Left lung (tissue), 10 donors: ENCODE data around the gene IGFBP6. TPM values are rescaled to one million over a fixed set of nuclear protein-coding genes. Genes with fewer than 3 reads are reported as not detected.

Source experiments
- ATAC-seq: fragments of 200-7000 bp; cut with Tn5 transposase; one replicate; pipeline ENCODE4 v1.9.1; 2020; ENCODE audit warnings: moderate library complexity
- DNase-seq, 4 donors: peaks; one replicate each; pipeline ENCODE4 v3.0.0-alpha.2; 2013 to 2020
- H3K27ac ChIP-seq, 2 donors: fragments of 200-600 bp; sonication (generic) in 1 of 2; one replicate each; pipeline versions ENCODE4 v1.5.0 to v1.8.0; 2020 to 2021
- H3K27me3 ChIP-seq, 2 donors: fragments of 200-600 bp; sonication (generic) in 1 of 2; one replicate each; pipeline versions ENCODE4 v1.5.0 to v1.8.0; 2020 to 2021
- H3K36me3 ChIP-seq, 2 donors: fragments of 200-600 bp; sonication (generic) in 1 of 2; one replicate each; pipeline versions ENCODE4 v1.5.0 to v1.8.0; 2020 to 2021
- H3K4me1 ChIP-seq, 2 donors: fragments of 200-600 bp; one replicate each; pipeline ENCODE4 v1.8.0; 2021
- H3K4me3 ChIP-seq, 2 donors: fragments of 200-600 bp; sonication (generic) in 1 of 2; one replicate each; pipeline versions ENCODE4 v1.5.0 to v1.8.0; 2020 to 2021; ENCODE audit warnings: mild to moderate bottlenecking in 1 of 2
- H3K9me3 ChIP-seq, 2 donors: fragments of 200-600 bp; sonication (generic) in 1 of 2; one replicate each; pipeline versions ENCODE4 v1.5.0 to v1.8.0; 2020 to 2021
- CTCF ChIP-seq, 2 donors: fragments of 200-600 bp; sonication (generic) in 1 of 2; IDR thresholded peaks; one replicate each; pipeline versions ENCODE4 v1.5.0 to v1.8.0; 2021; ENCODE audit warnings: antibody characterized with exemption in 2 of 2
- intact Hi-C, 2 donors: fragments of 100-400 bp; cut with DNase I; formaldehyde crosslinking; loops; one replicate each; pipeline versions ENCODE4 v1.11.2 to v1.14.2; 2022
- polyA plus RNA-seq, 6 donors: library from polyadenylated mRNA; unstranded; fragments of 120-200 nt; gene quantifications; one replicate each; pipeline ENCODE4 v1.2.1, GENCODE V29; 2013; ENCODE audit not compliant: insufficient read length in 6 of 6
- total RNA-seq, 2 donors: library from RNA; stranded (reverse); fragmentation: NEBNext Ultra II Directional; extraction: Animal tissue kit (Norgen Biotek cat#: 25700); gene quantifications; one replicate each; pipeline ENCODE4 v1.2.1, GENCODE V29; 2021
- donor health status: DM: no; HTN: yes; CAD: no.
- donor health status: DM: no; HTN: no; CAD: no.

Gene IGFBP6
- total and polyA plus RNA-seq, 8 donors, result 15.4 to 29.1 (median 22.7) TPM

DNA sequence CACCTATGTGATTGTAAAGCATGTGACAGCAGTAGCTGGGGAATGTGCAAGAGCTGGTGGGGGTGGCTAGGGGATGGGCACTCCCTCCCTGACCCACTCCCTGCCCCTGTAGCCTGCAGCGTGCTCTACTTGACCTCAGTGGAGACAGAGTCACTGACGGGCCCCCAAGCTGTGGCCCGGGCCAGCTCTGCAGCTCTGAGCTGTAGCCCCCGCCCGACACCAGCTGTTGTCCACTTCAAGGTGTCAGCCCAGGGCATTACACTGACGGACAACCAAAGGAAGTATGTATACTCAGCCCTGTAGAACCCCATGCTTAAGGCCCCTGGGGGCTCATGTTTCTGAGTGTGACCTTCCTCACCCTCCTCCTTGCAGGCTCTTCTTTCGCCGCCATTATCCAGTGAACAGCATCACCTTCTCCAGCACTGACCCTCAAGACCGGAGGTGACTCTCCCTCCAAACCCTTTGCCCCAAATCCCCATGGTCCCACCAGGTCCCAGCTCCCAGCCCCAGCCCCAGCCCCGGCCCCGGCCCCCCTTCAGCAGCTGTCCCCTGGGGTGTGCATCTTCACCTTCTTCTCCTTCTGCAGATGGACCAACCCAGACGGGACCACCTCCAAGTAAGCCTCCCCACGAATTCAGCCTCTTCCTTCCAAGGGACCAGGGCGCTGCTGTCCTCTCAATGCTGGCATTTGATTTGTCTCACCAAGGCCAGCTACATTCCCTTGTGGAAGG is 34.3 kb upstream of the IGFBP6 start:
- H3K4me1 ChIP-seq, result peaks cover 8 to 36% of the 10 kb centered on the region in 2 donors
- ATAC-seq, result no peak
- H3K27ac ChIP-seq, result no peak overlapping the region
- peak in 1 of 4 donors; percentile 53 for DNase-seq
- no peak for TF ChIP-seq CTCF (IDR thresholded peaks at IDR 0.05)
- peaks cover 5 to 85% of the 10 kb centered on the region in 2 donors for H3K36me3 ChIP-seq
- intact Hi-C loops, result no loop called here
- no peaks in the 10 kb centered on the region for H3K27me3 ChIP-seq
- no peaks in the 10 kb centered on the region for H3K9me3 ChIP-seq
- H3K4me3 ChIP-seq, result no peak overlapping the region

DNA sequence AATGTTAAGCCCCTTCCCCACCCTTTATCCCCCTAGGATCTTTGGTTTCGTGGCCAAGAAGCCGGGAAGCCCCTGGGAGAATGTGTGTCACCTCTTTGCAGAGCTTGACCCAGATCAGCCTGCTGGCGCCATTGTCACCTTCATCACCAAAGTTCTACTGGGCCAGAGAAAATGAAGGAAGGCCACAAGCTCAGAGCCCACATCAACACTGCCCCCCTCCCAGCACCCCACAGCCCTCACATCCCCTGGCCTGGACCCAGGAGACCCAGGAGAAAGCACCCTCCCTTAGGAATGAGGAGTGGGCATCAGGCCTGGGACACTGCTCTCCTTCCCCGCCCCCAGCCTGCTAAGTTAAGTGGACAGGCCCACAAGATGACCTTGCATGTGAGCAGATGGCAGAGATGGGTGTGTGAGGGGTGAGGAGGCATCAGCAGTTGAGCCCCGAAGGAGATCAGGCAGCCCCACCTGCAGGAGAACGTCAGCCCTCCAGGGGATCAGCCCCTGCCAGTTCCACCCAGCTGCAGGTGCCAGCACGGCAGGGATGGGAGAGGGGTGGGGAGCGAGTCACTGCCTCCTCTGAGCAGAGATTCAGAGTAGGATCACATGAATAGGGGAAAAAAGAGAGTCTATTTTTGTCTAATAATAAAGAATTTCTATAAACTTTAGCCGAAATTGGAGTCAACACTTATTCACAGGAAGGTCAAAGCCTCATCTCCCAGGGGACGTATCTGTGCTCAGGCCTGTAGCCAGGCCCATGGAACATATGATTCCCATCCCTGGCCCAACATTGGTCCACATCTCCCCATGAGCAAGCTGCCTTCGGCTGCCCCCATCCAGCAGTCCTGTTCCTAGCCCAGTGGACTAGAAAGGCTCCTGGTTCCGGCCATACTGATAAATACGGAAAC is 33.5 kb upstream of the IGFBP6 start:
- peak overlapping the region; percentile 13 to 26 for H3K27ac ChIP-seq
- peaks cover 8 to 36% of the 10 kb centered on the region in 2 donors for H3K4me1 ChIP-seq
- no peak for ATAC-seq
- H3K36me3 ChIP-seq, result peaks cover 5 to 85% of the 10 kb centered on the region in 2 donors
- H3K9me3 ChIP-seq, result no peaks in the 10 kb centered on the region
- no peak for TF ChIP-seq CTCF (IDR thresholded peaks at IDR 0.05)
- intact Hi-C loops, result loop anchor here in 1 of 2 donors (2.0 kb wide), 1 partner anchor 35 kb away; no protein-coding TSS in a partner anchor
- no peaks in the 10 kb centered on the region for H3K27me3 ChIP-seq
- H3K4me3 ChIP-seq, result no peak overlapping the region
- DNase-seq, result peak in 1 of 4 donors; percentile 33

- TF ChIP-seq CTCF (IDR thresholded peaks at IDR 0.05), result no peak
- Histone ChIP-seq H3K36me3 (peaks cover 5 to 85% of the 10 kb centered on the region in 2 donors), H3K4me3 (no peak overlapping the region), H3K27me3 (no peaks in the 10 kb centered on the region), H3K27ac (peak overlapping the region; percentile 13 to 33), H3K4me1 (peaks cover 8 to 39% of the 10 kb centered on the region in 2 donors), H3K9me3 (no peaks in the 10 kb centered on the region)
- intact Hi-C loops, result loop anchor here in 1 of 2 donors (2.0 kb wide), 1 partner anchor 34 kb away; no protein-coding TSS in a partner anchor
- DNase-seq (no peak), ATAC-seq (no peak)
Observed at GRCh38 chr12:53064613-53065436, 32.6 kb upstream of the IGFBP6 start.

DNA sequence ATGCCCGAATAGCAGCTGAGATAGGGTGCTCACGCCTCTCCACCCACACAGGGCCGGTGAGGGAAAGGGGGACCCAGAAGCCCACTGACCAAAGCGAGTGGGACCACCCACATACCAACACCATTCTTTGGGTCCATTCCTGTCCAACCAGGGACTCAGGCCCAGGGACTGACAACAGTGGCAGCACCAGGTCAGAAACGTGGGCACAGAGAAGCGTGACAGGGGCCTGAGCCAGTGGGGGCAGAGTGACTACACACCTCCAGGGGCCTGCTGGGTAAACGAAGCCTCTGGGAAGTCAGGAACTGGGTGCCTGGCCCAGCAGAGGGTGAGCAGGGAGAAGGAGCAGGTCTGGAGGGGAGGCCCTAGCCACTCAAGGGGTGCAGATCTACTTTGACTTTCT is 32.0 kb upstream of the IGFBP6 start:
- no peak for TF ChIP-seq CTCF (IDR thresholded peaks at IDR 0.05)
- Histone ChIP-seq H3K27me3 (no peaks in the 10 kb centered on the region), H3K9me3 (no peaks in the 10 kb centered on the region), H3K36me3 (peaks cover 5 to 87% of the 10 kb centered on the region in 2 donors), H3K4me3 (no peak overlapping the region), H3K4me1 (peaks cover 8 to 46% of the 10 kb centered on the region in 2 donors), H3K27ac (peak overlapping the region in 1 of 2 donors; percentile 13)
- DNase-seq, result peak in 1 of 4 donors; percentile 32
- ATAC-seq, result no peak
- intact Hi-C loops, result loop anchor here in 1 of 2 donors (2.0 kb wide), 1 partner anchor 33 kb away; no protein-coding TSS in a partner anchor
